Esophagus squamous epithelium (tissue), 5 donors: ENCODE measurements around the gene TEAD1. TPM values are rescaled to one million over a fixed set of nuclear protein-coding genes. Genes with fewer than 3 reads are reported as not detected.

Experiments
- DNase-seq: peaks from one replicate; lab custom pipeline; 2025; lab: John Stamatoyannopoulos, UW
- H3K27ac ChIP-seq, 4 donors: fragments of 200-600 bp; sonication (generic); one replicate each; pipeline ENCODE4 v1.5.1; 2016 to 2019; ENCODE audit warnings: mild to moderate bottlenecking in 1 of 4
- H3K27me3 ChIP-seq, 4 donors: fragments of 200-600 bp; sonication (generic); 1 replicate in 3 of 4; 2 replicates in 1 of 4; pipeline versions ENCODE4 v1.5.1 to v1.6.0; 2017 to 2021; ENCODE audit warnings: antibody characterized with exemption in 1 of 4
- H3K36me3 ChIP-seq, 3 donors: fragments of 200-600 bp; sonication (generic); one replicate each; pipeline ENCODE4 v1.5.1; 2016 to 2019
- H3K4me1 ChIP-seq, 3 donors: fragments of 200-600 bp; sonication (generic); one replicate each; pipeline ENCODE4 v1.5.1; 2017 to 2019
- H3K4me3 ChIP-seq, 4 donors: fragments of 200-600 bp; sonication (generic); 1 replicate in 3 of 4; 2 replicates in 1 of 4; pipeline ENCODE4 v1.5.1; 2016 to 2019; ENCODE audit warnings: mild to moderate bottlenecking in 2 of 4, moderate library complexity in 1 of 4
- H3K9me3 ChIP-seq, 3 donors: fragments of 200-600 bp; sonication (generic); one replicate each; pipeline ENCODE4 v1.5.1; 2016 to 2019
- POLR2A ChIP-seq, 4 donors: fragments of 450-650 bp; IDR thresholded peaks; one replicate each; pipeline ENCODE4 v1.6.1; 2017; ENCODE audit warnings: antibody characterized with exemption in 4 of 4, mild to moderate bottlenecking in 4 of 4, moderate library complexity in 3 of 4
- WGBS, 2 donors: methylation state at CpG; one replicate each; pipeline ENCODE4 v1.1.5; 2018; 5-methylcytosine and 5-hydroxymethylcytosine counted together
- intact Hi-C: fragments of 100-400 bp; cut with DNase I; formaldehyde crosslinking; loops from one replicate; pipeline ENCODE4 v1.15.0; 2022
- total RNA-seq, 4 donors: library from RNA; depleted of rRNA; stranded (reverse); fragments of >200 nt; gene quantifications; one replicate each; pipeline ENCODE4 v1.1.0, GENCODE V29; 2016
- TF ChIP-seq, protein P1 (sequence below), 6 experiments: fragments of 450-650 bp in 4 of 6; fragments of 200-600 bp in 2 of 6; sonication (generic) in 2 of 6; IDR thresholded peaks; one replicate each; pipeline ENCODE4 v1.5.1; 2016 to 2019; ENCODE audit warnings: antibody characterized with exemption in 6 of 6, mild to moderate bottlenecking in 4 of 6, moderate library complexity in 4 of 6
- donor health status: DM: yes; HTN: yes; CAD: no.

TEAD1 gene
- total RNA-seq, 4 donors from 2014 or later, result 33.3 to 75.2 (median 49.8) TPM

DNA sequence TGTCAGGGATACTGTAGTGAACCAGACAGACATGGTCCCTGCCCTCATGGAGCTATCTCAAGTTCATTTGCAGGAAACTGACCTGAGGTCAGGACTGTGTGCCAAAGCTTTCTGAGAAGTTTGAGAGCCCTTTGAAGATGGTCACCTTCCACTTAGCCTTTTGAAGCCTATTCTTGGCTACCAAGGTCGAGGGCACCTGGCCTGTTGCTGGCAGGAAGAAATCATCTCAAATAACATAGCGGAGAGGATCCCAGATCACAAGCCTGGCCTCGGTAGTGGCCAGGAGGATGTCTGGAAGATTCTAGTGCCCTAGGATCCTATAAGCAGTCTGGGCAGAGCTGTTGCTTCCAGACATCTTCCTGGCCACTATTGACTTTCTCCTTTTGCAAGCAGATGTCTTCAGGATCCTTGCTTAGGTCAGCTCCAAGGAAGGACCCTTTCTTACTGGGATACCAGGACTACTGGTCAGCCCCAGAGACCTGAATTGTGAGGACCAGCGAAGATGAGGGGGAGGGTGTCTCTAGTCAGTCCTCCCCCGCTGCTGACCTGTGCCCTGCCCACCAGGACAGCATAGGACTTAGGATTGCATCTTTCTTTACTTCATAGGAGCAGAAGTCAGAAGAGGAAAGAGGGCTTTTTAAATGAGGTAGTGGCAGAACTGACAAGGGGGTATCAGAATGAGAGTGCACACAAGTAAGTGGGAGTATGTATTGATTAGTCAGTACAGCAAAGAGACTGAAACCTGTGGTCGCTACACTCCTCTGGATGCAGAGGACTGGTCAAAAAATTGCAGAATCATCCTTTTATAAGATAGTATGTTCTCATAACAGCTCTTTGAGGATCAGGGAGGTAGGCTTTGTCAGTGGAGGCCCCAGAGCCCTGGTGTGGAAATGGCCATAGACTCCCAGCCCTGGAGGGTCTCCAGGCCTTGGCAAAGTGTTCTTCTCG lies 94.8 kb downstream of the TEAD1 start:
- intact Hi-C loops, result no loop called here
- no peak for TF ChIP-seq POLR2A (IDR thresholded peaks at IDR 0.05)
- TF ChIP-seq, protein P1, sequence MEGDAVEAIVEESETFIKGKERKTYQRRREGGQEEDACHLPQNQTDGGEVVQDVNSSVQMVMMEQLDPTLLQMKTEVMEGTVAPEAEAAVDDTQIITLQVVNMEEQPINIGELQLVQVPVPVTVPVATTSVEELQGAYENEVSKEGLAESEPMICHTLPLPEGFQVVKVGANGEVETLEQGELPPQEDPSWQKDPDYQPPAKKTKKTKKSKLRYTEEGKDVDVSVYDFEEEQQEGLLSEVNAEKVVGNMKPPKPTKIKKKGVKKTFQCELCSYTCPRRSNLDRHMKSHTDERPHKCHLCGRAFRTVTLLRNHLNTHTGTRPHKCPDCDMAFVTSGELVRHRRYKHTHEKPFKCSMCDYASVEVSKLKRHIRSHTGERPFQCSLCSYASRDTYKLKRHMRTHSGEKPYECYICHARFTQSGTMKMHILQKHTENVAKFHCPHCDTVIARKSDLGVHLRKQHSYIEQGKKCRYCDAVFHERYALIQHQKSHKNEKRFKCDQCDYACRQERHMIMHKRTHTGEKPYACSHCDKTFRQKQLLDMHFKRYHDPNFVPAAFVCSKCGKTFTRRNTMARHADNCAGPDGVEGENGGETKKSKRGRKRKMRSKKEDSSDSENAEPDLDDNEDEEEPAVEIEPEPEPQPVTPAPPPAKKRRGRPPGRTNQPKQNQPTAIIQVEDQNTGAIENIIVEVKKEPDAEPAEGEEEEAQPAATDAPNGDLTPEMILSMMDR (IDR thresholded peaks at IDR 0.05), result no peak
- Histone ChIP-seq H3K36me3 (peaks cover 0 to 29% (median 6%) of the 10 kb centered on the region in 3 donors), H3K4me3 (no peak overlapping the region), H3K9me3 (no peaks in the 10 kb centered on the region), H3K27ac (peak overlapping the region in 1 of 4 donors; percentile 67), H3K4me1 (peaks cover 7 to 50% (median 23%) of the 10 kb centered on the region in 3 donors), H3K27me3 (no peaks in the 10 kb centered on the region)
- DNase-seq, result no peak
- 68 to 88% methylated on average over 4 to 6 of the region's 7 CpGs for WGBS, 2 donors

DNA sequence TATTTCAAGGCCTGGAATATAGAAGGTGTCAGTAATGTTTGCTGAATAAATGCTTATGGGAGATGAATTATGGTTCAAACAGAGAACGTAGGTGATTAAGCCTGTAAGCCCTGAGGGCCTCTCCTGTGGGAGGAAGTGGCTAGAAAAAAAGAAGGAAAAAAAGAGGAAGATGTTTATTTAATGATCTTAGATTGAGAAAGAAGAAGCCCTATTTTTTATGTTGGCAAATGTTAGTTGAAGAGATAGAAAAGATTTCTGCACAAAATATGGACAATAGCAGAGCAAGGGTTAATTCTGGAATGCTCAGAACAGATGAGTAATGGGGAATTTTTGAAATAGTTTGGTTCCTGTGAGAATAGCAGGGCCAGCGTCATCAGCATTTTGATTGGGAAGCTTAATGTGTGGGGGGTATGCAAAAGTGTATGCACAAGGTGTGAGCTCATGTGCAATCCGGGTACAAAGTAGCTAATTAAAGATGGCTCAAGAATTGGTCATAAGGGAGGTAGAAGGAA lies 95.7 kb downstream of the TEAD1 start:
- Histone ChIP-seq H3K36me3 (peaks cover 0 to 20% (median 0%) of the 10 kb centered on the region in 3 donors), H3K9me3 (no peaks in the 10 kb centered on the region), H3K4me3 (no peak overlapping the region), H3K27me3 (no peaks in the 10 kb centered on the region), H3K4me1 (peaks cover 7 to 49% (median 23%) of the 10 kb centered on the region in 3 donors), H3K27ac (peak overlapping the region in 3 of 4 donors; percentile 5 to 67 (median 52))
- intact Hi-C loops, result no loop called here
- no peak for DNase-seq
- 6 to 11% methylated on average over 3 of the region's 3 CpGs for WGBS, 2 donors
- TF ChIP-seq, protein P1 (IDR thresholded peaks at IDR 0.05), result no peak
- no peak for TF ChIP-seq POLR2A (IDR thresholded peaks at IDR 0.05)

DNA sequence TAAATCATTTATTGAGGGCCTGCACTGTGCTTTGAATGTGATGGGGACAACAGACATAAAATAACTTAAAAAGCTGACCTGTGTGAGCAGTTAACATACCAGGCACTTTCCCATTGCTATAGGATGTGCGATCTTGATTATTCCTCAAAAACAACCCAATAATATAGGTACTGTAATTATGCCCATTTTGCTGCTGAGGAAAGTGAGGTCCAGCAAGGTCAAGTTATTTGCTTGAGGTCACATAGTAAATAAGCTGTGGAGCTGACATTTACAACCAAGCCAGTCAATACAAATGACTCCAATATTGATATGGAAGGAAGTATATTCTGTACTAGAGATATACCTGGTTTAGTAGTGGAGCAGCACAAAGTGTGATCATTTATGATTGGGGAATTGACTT lies 96.2 kb downstream of the TEAD1 start:
- TF ChIP-seq, protein P1 (IDR thresholded peaks at IDR 0.05), result no peak
- TF ChIP-seq POLR2A (IDR thresholded peaks at IDR 0.05), result no peak
- H3K4me1 ChIP-seq, result peaks cover 7 to 43% (median 23%) of the 10 kb centered on the region in 3 donors
- no peak for DNase-seq
- 60 to 95% methylated on average over 1 of the region's 1 CpG for WGBS, 2 donors
- intact Hi-C loops, result no loop called here
- H3K36me3 ChIP-seq, result peaks cover 0 to 14% (median 0%) of the 10 kb centered on the region in 3 donors
- no peak overlapping the region for H3K4me3 ChIP-seq
- no peaks in the 10 kb centered on the region for H3K9me3 ChIP-seq
- H3K27me3 ChIP-seq, result no peaks in the 10 kb centered on the region
- peak overlapping the region; percentile 5 to 67 (median 58) for H3K27ac ChIP-seq

DNA sequence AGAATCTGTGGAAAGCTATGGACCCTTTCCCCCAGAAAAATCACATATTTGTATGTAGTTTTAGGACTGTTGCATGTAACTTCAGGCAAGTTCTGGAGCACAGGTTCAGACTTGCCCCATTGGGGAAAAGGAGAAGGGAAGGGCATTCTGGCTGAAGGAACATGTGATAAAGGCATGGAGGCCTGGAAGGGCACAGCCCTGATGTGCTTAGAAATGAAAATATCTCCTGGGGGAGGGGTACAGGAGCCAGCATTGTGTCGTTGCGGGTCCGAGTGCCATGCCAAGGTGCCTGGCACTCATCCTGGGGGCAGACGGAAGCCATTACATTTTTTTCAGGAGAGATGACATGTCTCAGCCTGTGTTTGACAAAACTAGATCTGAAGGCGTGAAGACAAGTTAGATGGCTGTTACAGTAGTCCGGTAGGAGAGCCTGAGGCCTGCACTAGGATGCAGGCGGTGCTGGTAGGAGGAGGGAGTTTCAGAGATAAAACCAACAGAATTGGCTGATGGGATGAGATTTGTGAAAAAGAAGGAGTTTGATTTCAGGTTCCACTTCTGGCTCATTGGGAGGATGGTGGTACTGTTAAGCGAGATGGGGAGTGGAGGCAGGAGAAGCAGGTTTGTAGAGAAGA lies 96.9 kb downstream of the TEAD1 start:
- Histone ChIP-seq H3K27ac (peak overlapping the region; percentile 25 to 67 (median 58)), H3K9me3 (no peaks in the 10 kb centered on the region), H3K36me3 (peaks cover 0 to 10% (median 0%) of the 10 kb centered on the region in 3 donors), H3K4me3 (no peak overlapping the region), H3K27me3 (no peaks in the 10 kb centered on the region), H3K4me1 (peaks cover 7 to 39% (median 21%) of the 10 kb centered on the region in 3 donors)
- WGBS, 2 donors, result 50 to 52% methylated on average over 8 of the region's 8 CpGs
- intact Hi-C loops, result no loop called here
- TF ChIP-seq POLR2A (IDR thresholded peaks at IDR 0.05), result no peak
- TF ChIP-seq, protein P1 (IDR thresholded peaks at IDR 0.05), result no peak
- no peak for DNase-seq
